ENCODE data around the gene PDE4C. TPM values are rescaled to one million over a fixed set of nuclear protein-coding genes. Genes with fewer than 3 reads are reported as not detected.

Gene PDE4C
- under 1 TPM; 0.14 to 0.23 TPM for total RNA-seq

- H3K27ac Mint-ChIP-seq = no peak within 1 kb of the TSS
- H3K9me3 Mint-ChIP-seq (ENCODE audit: low read depth) = no peaks in the 10 kb centered on the region
- DNase-seq = no peak
- no peak within 1 kb of the TSS for H3K4me3 Mint-ChIP-seq
- CTCF ChIA-PET = interaction anchor here (1.6 kb wide), 1 partner anchor 26 kb away, joined by 5 read pairs; no protein-coding TSS in a partner anchor
- H3K27me3 Mint-ChIP-seq = peaks cover 70% of the 10 kb centered on the region
- peaks cover 15% of the 10 kb centered on the region for H3K4me1 Mint-ChIP-seq
- no peak for ATAC-seq
- H3K36me3 Mint-ChIP-seq = peaks cover 2% of the 10 kb centered on the region
Observed at GRCh38 chr19:18225702-18226468, at the start of gene PDE4C. Gene PDE4C (minus strand): TSS chr19:18226438. CDS start chr19:18226415, 23 bp downstream.

GRCh38 chr19:18274781-18275356 is 48.6 kb upstream of the PDE4C start:
- Mint-ChIP-seq H3K27me3 (no peaks in the 10 kb centered on the region), H3K27ac (no peak overlapping the region), H3K9me3 (ENCODE audit: low read depth) (no peaks in the 10 kb centered on the region), H3K4me3 (no peak overlapping the region), H3K36me3 (peaks cover 31% of the 10 kb centered on the region), H3K4me1 (peaks cover 37% of the 10 kb centered on the region)
- ATAC-seq = no peak
- CTCF ChIA-PET = interaction anchor here (0.9 to 9.0 kb wide), 8 partner anchors 30 to 187 kb away, joined by 3 to 267 read pairs (median 4); partner anchors contain the start of genes LSM4 and SSBP4
- no peak for DNase-seq

- Mint-ChIP-seq H3K4me3 (no peak within 1 kb of the TSS), H3K9me3 (ENCODE audit: low read depth) (no peaks in the 10 kb centered on the region), H3K27ac (no peak within 1 kb of the TSS), H3K27me3 (no peaks in the 10 kb centered on the region), H3K4me1 (peaks cover 36% of the 10 kb centered on the region), H3K36me3 (peaks cover 25% of the 10 kb centered on the region)
- DNase-seq (peak; percentile 65), ATAC-seq (peak; percentile 8)
- CTCF ChIA-PET = interaction anchor here (1.1 to 9.0 kb wide), 6 partner anchors 19 to 140 kb away, joined by 3 to 127 read pairs (median 5); partner anchors contain the start of genes LSM4 and SSBP4
Observed at GRCh38 chr19:18274219-18274780, 48.1 kb upstream of the PDE4C start, which contains the start of gene IQCN. Gene IQCN (minus strand): TSS chr19:18274452. CDS start chr19:18269478, 4,974 bp downstream.

- H3K36me3 Mint-ChIP-seq = peaks cover 19% of the 10 kb centered on the region
- no peak overlapping the region for H3K4me3 Mint-ChIP-seq
- ATAC-seq (no peak), DNase-seq (no peak)
- CTCF ChIA-PET = interaction anchor here (1.1 to 9.0 kb wide), 7 partner anchors 18 to 140 kb away, joined by 3 to 127 read pairs (median 5); partner anchors contain the start of genes LSM4 and SSBP4
- no peaks in the 10 kb centered on the region for H3K9me3 Mint-ChIP-seq (ENCODE audit: low read depth)
- peaks cover 29% of the 10 kb centered on the region for H3K4me1 Mint-ChIP-seq
- no peak overlapping the region for H3K27ac Mint-ChIP-seq
- H3K27me3 Mint-ChIP-seq = no peaks in the 10 kb centered on the region
Observed at GRCh38 chr19:18273561-18274218, 47.5 kb upstream of the PDE4C start.

- no peak overlapping the region for H3K4me3 Mint-ChIP-seq
- no peaks in the 10 kb centered on the region for H3K27me3 Mint-ChIP-seq
- H3K36me3 Mint-ChIP-seq = peaks cover 6% of the 10 kb centered on the region
- no peaks in the 10 kb centered on the region for H3K9me3 Mint-ChIP-seq (ENCODE audit: low read depth)
- DNase-seq (no peak), ATAC-seq (no peak)
- peaks cover 14% of the 10 kb centered on the region for H3K4me1 Mint-ChIP-seq
- CTCF ChIA-PET = interaction anchor here (0.7 to 2.4 kb wide), 8 partner anchors 16 to 765 kb away, joined by 3 to 9 read pairs (median 3); partner anchors contain the start of gene LSM4
- H3K27ac Mint-ChIP-seq = no peak overlapping the region
Observed at GRCh38 chr19:18271433-18271841, 45.2 kb upstream of the PDE4C start.

GRCh38 chr19:18270326-18270725 is 44.1 kb upstream of the PDE4C start:
- ATAC-seq = no peak
- no peak overlapping the region for H3K27ac Mint-ChIP-seq

GRCh38 chr19:18269070-18269723 is 43.0 kb upstream of the PDE4C start:
- Mint-ChIP-seq H3K9me3 (ENCODE audit: low read depth) (no peaks in the 10 kb centered on the region), H3K27me3 (no peaks in the 10 kb centered on the region), H3K4me3 (no peak overlapping the region)

More at GRCh38 chr19:18270326-18270725, 44.1 kb upstream of the PDE4C start:
- no peaks in the 10 kb centered on the region for H3K9me3 Mint-ChIP-seq (ENCODE audit: low read depth)
- H3K4me3 Mint-ChIP-seq = no peak overlapping the region
- H3K27me3 Mint-ChIP-seq = no peaks in the 10 kb centered on the region
- DNase-seq = no peak
- peaks cover 19% of the 10 kb centered on the region for H3K4me1 Mint-ChIP-seq
- CTCF ChIA-PET = interaction anchor here (0.7 to 3.3 kb wide), 8 partner anchors 9 to 774 kb away, joined by 3 to 19 read pairs (median 4); partner anchors contain the start of gene LSM4
- H3K36me3 Mint-ChIP-seq = peaks cover 2% of the 10 kb centered on the region

GRCh38 chr19:18266771-18267686 is 40.8 kb upstream of the PDE4C start:
- ATAC-seq (no peak), DNase-seq (no peak)
- Mint-ChIP-seq H3K4me1 (peaks cover 9% of the 10 kb centered on the region), H3K36me3 (no peaks in the 10 kb centered on the region), H3K27ac (no peak overlapping the region), H3K4me3 (no peak overlapping the region), H3K27me3 (no peaks in the 10 kb centered on the region), H3K9me3 (ENCODE audit: low read depth) (no peaks in the 10 kb centered on the region)
- CTCF ChIA-PET = no interaction called here

More at GRCh38 chr19:18269070-18269723, 43.0 kb upstream of the PDE4C start:
- Mint-ChIP-seq H3K36me3 (no peaks in the 10 kb centered on the region), H3K27ac (no peak overlapping the region), H3K4me1 (peaks cover 9% of the 10 kb centered on the region)
- CTCF ChIA-PET = interaction anchor here (0.6 to 3.3 kb wide), 9 partner anchors 10 to 146 kb away, joined by 3 to 19 read pairs (median 4); no protein-coding TSS in a partner anchor
- DNase-seq (no peak), ATAC-seq (no peak)

- no peaks in the 10 kb centered on the region for H3K9me3 Mint-ChIP-seq (ENCODE audit: low read depth)
- H3K27ac Mint-ChIP-seq = no peak overlapping the region
- no peaks in the 10 kb centered on the region for H3K36me3 Mint-ChIP-seq
- CTCF ChIA-PET = no interaction called here
- DNase-seq = no peak
- H3K4me3 Mint-ChIP-seq = no peak overlapping the region
- no peaks in the 10 kb centered on the region for H3K27me3 Mint-ChIP-seq
- no peak for ATAC-seq
- H3K4me1 Mint-ChIP-seq = peaks cover 9% of the 10 kb centered on the region
Observed at GRCh38 chr19:18265582-18265981, 39.3 kb upstream of the PDE4C start.

GRCh38 chr19:18264971-18265540 is 38.8 kb upstream of the PDE4C start:
- no peak overlapping the region for H3K27ac Mint-ChIP-seq
- no peaks in the 10 kb centered on the region for H3K27me3 Mint-ChIP-seq
- H3K36me3 Mint-ChIP-seq = no peaks in the 10 kb centered on the region
- peaks cover 9% of the 10 kb centered on the region for H3K4me1 Mint-ChIP-seq
- no peak overlapping the region for H3K4me3 Mint-ChIP-seq
- no peaks in the 10 kb centered on the region for H3K9me3 Mint-ChIP-seq (ENCODE audit: low read depth)
- ATAC-seq = no peak
- CTCF ChIA-PET = interaction anchor here (1.2 kb wide), 1 partner anchor 64 kb away, joined by 3 read pairs; no protein-coding TSS in a partner anchor
- no peak for DNase-seq

- Mint-ChIP-seq H3K27ac (no peak overlapping the region), H3K36me3 (no peaks in the 10 kb centered on the region), H3K4me3 (no peak overlapping the region), H3K27me3 (no peaks in the 10 kb centered on the region), H3K9me3 (ENCODE audit: low read depth) (no peaks in the 10 kb centered on the region), H3K4me1 (peaks cover 9% of the 10 kb centered on the region)
- no peak for DNase-seq
- no peak for ATAC-seq
- CTCF ChIA-PET = interaction anchor here (1.2 to 1.9 kb wide), 2 partner anchors 15 to 64 kb away, joined by 3 to 9 read pairs; no protein-coding TSS in a partner anchor
Observed at GRCh38 chr19:18264137-18264854, 38.1 kb upstream of the PDE4C start.

Measured in activated CD8-positive, alpha-beta memory T cell treated with anti-CD3 and anti-CD28 coated beads, Interleukin-2, amount 10 ng/mL, durations not matched to agents 7 days and 5 days (primary cell).